NCI-H1417 treated with DMSO at 0.1 percent for 48 hours (cell line): Measurements from ENCODE around the gene HCFC1R1.
"Not testable (repeated sequence)": the region's sequence is repeated elsewhere in the genome, so short reads cannot be mapped to it uniquely, and the experiment has no call there.

Source experiments
- DNase-seq: peaks from one replicate; lab custom pipeline; 2025; lab: John Stamatoyannopoulos, UW

HCFC1R1 gene, protein sequence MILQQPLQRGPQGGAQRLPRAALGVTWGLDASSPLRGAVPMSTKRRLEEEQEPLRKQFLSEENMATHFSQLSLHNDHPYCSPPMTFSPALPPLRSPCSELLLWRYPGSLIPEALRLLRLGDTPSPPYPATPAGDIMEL

DNA sequence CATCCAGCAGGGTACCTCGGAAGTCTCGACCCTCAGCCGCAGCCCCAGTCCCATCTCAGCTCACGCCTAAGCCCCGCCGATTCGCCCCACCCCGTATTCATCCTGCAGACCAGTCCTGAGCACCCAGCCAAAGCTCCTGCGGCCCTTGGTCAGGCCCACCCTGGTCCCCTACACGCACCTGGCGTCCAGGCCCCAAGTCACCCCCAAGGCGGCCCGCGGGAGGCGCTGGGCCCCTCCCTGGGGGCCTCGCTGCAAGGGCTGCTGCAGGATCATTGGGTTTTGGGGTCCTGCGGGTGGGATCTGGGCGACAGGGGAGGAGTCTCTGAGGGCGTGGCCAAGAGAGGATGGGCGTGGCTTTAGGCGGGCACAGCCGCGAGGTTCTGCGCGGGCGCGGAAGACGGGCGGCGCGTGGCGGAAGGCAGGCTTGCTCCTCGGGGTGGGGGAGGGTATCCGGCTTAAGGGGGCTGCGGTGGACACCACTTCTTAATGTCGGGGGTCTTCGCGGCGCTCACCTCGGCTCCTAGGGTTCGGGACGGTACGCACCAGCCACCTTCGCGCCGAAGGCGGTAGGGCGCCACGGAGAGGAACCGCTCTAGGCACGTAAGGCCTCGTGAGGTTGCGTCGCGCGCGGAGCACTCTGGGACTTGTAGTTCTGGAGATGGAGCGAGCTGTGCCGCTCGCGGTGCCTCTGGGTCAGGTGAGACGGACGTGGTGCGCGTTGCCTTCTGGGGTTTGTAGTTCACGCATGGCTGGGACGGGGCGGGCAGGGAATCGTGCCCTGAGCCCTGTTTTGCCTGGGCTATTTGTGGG is at the start of gene HCFC1R1, which contains the start of gene THOC6:
TSS of gene HCFC1R1 (minus strand) at position 274 of the 810 bp plus-strand sequence. CDS start at position 273, 1 bp downstream.
TSS of gene THOC6 (plus strand) at position 367 of the 810 bp plus-strand sequence. CDS start at position 659, 292 bp downstream.
- DNase-seq = peak; percentile 79

DNA sequence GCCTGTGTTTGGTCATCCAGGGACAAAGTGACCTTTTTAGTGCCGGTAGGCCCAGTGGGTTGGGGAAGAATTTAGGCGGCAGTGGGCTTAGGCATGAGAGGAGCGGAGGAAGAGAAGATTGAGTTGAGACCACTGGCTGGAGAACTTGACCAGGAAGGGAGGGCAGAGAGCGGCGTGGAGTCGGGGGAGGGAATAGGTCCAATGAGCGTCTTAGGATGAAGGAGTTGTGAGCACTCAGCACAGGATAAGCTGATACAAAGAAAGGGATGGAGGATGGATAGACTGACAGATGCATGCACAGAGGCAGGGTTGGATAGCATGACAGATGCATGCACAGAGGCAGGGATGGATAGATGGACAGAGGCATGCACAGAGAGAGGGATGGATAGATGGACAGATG is 49.7 kb upstream of the HCFC1R1 start:
- no peak for DNase-seq

DNA sequence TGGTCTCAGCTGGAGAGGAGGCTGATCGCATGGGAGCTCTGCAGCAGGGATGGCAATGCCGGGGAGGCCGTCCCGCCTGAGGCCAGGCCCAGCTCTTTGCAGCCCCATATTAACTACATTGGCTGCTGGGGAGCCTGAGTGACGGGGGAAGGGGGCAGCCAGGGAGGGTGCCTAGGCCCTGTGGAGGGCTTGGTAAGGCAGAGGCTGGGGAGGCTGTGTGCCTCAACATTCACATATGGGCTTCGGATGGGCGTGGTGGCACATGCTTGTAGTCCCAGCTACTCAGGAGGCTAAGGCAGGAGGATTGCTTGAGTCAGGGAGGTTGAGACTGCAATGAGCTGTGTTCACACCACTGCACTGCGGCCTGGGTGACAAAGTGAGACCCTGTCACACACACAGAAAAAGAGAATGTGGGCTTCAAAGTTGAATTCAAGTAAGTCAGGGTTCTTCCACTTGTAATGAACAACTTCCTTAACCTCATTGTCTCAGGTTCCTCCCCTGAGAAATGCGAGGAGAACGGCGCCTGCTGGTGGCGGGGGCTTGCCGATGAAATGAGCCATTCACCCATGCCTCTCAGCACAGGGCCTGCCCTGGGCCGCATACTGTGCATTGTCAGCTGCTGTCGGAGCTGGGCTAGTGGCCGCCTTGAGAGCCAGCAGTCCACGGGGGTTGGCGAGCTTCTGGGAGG is 49.0 kb upstream of the HCFC1R1 start:
- DNase-seq = not testable (repeated sequence)

DNA sequence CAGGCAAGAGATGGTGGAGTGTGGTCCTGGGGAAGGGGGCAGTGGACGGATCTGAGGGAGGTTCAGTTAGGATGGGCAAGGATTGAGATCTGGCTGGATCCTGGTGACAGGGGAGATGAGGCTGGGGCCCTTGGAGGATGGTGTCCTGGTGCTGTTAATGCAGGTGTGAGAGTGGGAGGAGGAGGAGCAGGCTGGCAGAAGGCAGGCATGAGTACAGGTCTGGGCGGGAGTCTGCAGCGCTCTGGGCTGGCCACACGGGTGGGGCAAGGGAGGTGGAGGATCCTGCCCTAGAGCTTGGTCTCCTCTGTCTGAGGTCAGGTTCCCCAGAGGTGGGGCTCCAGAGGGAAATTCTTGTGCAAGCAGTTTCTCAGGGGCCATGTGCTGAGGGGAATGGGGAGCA is 48.4 kb upstream of the HCFC1R1 start:
- not testable (repeated sequence) for DNase-seq

DNA sequence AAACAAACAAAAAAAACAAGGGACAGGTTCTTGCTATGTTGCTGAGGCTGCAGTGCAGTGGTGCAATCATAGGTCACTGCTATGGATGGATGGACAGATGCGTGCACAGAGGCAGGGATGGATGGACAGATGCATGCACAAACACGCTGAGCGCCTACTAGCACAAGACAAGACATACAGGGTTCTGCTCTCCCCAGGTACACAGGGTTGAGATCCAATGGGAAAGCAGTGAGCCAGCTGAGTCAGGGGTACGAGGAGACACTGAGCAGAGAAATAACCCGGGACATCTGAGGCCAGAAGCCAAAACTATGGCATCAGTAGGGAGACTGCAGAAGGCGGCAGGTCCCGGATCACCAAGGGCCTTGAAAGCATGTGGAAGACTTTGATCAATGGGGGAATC is 47.9 kb upstream of the HCFC1R1 start:
- no peak for DNase-seq

DNA sequence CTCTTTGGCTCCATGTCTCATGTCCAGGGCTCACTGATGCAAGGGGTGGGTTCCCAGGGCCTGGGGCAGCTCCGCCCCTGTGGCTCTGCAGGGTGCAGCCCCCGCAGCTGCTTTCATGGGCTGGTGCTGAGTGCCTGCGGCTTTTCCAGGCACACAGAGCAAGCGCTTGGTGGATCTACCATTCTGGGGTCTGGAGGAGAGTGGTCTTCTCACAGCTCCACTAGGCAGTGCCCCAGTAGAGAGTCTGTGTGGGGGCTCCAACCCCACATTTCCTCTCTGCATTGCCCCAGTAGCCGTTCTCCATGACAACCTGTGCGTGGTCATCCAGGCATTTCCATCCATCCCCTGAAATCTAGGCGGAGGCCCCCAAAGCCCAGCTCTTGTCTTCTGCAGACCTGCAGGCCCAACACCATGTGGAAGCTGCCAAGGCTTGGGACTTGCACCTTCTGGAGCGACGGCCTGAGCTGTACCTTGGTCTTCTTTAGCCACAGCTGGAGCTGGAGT is 46.9 kb upstream of the HCFC1R1 start:
- no peak for DNase-seq

DNA sequence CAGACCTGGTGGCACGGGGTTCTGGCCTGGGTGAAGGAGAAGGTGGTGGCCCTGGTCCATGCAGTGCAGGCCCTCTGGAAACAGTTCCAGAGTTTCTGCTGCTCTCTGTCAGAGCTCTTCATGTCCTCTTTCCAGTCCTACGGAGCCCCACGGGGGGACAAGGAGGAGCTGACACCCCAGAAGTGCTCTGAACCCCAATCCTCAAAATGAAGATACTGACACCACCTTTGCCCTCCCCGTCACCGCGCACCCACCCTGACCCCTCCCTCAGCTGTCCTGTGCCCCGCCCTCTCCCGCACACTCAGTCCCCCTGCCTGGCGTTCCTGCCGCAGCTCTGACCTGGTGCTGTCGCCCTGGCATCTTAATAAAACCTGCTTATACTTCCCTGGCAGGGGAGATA is 45.4 kb upstream of the HCFC1R1 start:
- not testable (repeated sequence) for DNase-seq

DNA sequence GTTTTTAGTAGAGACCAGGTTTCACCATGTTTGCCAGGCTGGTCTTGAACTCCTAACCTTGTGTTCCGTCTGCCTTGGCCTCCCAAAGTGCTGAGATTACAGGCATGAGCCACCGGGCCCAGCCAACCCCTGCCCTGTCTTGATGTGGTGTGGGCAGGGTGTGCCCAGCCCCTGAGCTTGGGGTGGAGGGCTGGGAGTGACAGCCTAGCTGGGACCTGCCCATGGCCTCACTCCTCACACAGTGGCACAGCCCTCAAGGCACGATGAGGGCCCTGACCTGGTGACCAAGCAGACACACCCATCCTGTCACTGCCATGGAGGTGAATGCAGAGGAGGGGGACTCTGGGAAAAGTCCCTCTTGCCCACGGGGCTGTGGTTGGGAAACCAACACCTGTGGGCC is 44.7 kb upstream of the HCFC1R1 start:
- DNase-seq = no peak

DNA sequence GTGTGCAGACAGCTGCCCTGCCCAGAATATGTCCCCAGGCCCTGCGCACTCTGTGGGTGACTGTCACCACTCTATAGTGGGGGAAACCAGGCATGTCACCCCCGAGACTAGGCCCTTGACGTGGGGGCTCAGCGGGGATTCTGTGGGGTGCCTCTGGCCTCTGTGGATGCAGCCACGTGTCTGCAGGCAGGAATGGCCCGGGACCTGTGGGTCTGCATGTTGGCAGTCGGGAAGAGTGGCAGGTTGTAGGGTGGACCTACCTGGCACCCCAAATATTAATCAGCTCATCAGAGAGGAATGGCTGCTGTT is 42.7 kb upstream of the HCFC1R1 start:
- DNase-seq = no peak

DNA sequence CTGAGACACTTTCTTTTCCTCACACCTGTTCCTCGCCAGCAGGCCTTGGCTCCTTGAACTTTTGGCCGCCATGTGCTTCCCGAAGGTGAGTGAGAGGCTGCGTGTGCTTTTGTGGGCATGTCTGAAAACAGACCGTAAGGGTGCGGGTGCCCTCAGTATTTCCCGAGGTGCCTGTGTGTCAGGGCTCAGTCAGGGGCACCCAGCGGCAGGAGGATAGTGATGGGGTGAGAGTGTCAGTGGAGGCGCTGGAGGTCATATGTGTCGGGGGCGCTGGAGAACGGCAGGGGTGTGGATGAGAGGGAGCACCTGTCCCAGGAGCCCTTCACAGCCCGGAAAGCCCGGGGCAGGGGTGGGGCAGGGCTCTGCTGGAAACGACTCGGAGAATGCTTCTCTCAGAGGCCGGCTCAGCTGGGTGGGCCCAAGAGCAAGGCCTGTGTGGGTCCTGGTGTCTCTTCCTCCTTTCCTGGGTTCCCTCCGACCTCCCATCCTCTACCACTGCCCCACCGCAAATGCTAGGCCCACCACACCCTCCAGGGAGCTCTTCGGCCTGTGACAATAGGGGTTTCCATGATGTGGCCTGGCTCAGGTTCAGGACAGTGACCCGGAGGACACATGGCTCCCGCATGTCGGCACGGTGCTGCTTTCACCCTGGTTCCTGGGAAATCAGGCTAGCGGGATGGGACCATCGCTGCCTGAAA is 42.1 kb upstream of the HCFC1R1 start:
- DNase-seq = no peak

DNA sequence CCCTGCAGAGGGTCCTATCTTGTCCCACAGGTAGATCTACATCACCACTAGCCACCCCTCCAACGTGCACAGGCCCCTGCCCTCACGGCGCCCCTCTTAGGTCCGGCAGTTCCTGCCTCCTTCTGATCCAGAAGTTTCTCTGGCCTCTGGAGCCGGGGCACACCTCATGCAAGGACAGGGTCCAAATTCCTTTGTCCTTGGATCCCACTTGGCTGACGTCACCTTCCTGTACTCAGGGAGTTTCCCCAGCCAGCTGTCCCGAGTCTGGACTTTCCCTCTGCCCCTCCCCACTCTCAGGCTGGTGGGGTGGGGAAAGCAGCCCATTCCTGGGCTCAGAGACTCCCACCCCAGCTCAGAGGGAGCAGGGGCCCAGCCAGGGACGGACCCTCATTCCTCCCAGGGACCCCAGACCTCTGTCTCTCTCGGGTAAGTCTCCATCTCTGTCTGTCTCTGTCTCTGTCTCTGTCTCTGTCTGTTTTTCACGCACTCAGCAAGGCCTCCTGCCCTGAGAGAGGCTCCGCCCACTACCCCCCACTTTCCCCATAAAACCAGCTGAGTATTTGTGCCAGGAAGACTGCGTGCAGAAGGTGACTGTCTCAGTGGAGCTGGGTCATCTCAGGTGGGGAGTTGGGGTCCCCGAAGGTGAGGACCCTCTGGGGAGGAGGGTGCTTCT is 41.5 kb upstream of the HCFC1R1 start, which contains the start of gene IL32:
TSS of gene IL32 (plus strand) at position 572 of the 673 bp plus-strand sequence. CDS start 172 bp downstream, outside the sequence.
- no peak for DNase-seq

DNA sequence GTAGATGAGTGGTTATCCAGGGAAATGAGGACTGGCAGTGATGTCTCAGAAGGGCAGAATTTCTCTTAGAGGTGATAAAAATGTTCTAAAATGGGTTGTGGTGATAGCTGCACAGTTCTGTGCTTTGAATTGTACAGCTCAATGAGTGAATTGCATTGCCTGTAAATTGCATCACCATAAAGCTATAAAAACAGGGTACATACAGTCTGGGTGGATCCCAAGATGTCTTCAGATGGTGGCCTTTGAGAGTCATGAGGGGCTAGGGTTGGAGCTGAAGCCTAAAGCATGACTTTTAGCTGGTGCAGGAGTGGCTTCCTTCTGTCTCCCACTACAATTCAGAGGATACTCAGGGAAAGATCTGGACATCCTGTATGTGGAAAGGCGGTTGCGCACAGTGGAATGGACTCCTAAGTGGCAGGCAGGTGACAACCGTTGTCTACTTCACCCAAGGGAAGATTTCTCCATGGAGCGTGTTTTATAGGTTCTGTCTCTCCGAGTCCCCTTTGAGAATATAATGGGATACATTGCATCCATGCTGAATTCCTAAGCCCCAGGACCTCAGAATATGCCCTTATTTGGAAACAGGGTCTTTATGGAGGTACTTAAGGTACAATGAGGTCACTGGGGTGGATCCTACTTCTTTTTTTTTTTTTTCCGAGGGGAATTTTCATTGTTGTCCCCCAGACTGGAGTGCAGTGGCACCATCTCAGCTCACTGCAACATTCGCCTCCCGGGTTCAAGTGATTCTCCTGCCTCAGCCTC is 40.1 kb upstream of the HCFC1R1 start:
- no peak for DNase-seq

DNA sequence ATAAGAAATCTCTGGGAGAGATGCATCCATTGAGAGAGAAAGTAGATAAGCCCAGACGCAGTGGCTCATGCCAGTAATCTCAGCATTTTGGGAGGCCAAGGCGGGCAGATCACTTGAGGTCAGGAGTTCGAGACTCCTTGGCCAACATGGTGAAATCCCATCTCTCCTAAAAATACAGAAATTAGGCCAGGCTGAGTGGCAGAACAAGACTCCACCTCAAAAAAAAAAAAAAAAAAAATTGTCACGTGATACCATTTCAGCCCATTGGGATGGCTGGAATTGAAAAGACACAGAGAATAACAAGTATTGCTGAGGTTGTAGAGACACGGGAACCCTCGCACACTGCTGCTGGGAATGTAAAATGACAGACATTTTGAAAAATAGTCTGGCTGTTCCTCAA is 38.8 kb upstream of the HCFC1R1 start:
- DNase-seq = no peak

DNA sequence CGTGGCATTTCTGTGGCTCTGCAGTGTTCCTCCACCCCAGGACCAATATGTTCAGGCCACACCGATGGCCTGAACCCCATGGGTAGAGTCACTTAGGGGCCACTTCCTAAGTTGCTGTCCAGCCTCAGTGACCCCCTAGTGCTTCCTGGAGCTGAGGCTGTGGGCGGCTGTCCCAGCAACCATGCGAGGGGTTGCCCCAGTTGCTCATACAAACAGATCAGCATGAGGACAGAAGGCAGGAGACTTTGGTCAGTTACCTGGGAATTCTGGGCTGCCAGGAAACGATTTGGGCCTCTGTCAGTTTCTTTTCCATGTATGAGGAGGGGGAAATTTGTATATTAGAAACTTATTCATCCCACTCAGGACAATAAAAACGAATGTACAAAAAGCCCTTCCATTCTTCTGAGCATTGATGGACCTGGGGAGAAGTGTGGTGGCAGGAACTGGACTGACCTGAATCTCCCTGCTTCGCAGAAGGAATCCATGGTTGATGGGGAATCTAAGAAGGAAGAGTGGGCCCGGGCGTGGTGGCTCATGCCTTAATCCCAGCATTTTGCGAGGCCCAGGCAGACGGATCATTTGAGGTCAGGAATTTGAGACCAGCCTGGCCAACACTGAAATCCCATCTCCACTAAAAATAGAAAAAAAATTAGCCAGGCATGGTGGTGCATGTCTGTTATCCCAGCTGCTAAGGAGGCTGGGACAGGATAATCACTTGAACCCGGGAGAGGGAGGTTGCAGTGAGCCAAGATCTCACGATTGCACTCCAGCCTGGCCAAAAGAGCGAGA is 36.8 kb upstream of the HCFC1R1 start:
- no peak for DNase-seq

DNA sequence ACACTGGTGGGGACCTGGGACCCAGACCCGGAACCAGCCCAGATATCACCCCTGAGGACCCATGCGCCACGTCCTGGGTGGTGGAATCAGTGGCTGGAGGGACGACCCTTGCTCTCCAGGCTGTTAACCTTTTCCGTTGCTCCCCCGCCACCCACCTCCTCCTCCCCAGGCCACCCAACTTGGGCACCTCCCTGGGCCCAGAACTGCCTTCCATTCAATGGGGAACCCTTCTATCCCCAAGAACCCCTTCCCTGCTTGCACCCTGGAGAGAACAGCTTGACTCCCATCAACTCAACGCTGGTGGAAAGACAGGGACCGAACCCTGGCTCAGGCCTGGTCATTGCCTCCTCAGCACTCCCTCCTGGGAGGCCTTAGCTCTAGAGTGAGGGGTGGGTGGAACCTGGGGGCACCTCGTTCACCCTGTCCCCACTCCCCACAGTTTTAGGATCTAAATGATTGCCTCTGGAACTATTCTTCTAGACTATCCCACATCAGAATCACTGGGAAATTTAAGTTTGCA is 36.0 kb upstream of the HCFC1R1 start:
- no peak for DNase-seq

DNA sequence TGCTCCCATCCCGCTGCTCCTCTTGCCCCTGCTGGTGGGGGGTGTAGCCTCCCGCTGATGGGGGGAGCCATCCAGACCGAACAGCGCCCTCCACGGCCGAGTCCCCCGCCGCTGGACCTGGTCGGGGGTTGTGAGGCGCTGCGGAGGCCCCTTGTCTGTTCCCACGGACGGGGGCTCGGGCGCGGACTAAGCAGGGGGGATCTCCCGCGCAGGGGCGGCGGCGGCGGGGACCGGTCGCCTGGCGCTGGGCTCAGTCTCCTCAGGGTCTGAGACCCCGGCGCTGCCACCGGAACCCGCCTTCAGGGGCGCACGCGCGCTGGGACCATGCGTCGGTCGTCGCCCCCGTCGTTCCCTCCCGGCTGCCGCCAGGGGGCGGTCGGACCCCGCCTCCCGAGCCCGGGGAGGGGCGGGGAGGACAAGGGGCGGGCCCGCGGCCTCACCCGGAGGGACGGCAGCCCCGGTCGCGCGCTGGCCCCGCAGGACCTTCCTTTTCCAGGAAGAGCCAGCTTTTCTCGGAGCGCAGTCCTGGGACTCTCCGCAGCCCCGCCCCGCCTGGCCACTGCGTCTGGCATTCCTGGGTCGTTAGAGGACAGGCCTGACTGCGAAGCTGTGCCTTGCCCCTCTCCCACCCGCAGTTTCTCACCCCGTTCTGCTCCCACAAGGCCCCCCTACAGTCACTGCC is 35.4 kb upstream of the HCFC1R1 start:
- no peak for DNase-seq

DNA sequence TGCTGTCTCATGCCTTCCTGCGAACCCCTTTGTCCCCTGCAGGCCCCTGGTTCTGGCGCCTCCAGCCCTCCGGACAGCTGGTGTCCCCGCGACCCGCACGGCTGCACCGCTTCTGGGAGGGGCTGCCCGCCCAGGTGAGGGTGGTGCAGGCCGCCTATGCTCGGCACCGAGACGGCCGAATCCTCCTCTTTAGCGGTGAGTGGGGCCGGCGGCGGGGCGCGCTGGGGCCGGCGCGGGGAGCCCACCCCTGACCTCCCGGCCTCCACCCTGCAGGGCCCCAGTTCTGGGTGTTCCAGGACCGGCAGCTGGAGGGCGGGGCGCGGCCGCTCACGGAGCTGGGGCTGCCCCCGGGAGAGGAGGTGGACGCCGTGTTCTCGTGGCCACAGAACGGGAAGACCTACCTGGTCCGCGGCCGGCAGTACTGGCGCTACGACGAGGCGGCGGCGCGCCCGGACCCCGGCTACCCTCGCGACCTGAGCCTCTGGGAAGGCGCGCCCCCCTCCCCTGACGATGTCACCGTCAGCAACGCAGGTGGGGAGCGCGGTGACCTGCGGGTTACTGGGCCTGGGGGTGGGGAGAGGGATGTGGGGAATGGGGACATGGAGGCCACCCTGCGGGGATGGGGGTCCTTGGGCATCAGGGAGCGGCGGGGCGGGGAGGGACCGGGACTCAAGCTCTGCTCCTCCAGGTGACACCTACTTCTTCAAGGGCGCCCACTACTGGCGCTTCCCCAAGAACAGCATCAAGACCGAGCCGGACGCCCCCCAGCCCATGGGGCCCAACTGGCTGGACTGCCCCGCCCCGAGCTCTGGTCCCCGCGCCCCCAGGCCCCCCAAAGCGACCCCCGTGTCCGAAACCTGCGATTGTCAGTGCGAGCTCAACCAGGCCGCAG is 34.6 kb upstream of the HCFC1R1 start:
- no peak for DNase-seq
